NCI-H748 treated with DMSO at 0.1 percent for 48 hours (cell line): Measurements from ENCODE around the gene DAGLA.

Experiments
- DNase-seq: peaks from one replicate; lab custom pipeline; 2025; lab: John Stamatoyannopoulos, UW

DAGLA gene

GRCh38 chr11:61728940-61729219 is 48.7 kb downstream of the DAGLA start:
- no peak for DNase-seq

GRCh38 chr11:61730240-61730994 is 50.2 kb downstream of the DAGLA start:
- DNase-seq, result peak; percentile 39

- no peak for DNase-seq
Measured at GRCh38 chr11:61731211-61731951, 51.2 kb downstream of the DAGLA start.

GRCh38 chr11:61731952-61732675 is 51.9 kb downstream of the DAGLA start:
- no peak for DNase-seq

GRCh38 chr11:61732705-61733104 is 52.5 kb downstream of the DAGLA start:
- DNase-seq, result no peak

GRCh38 chr11:61733120-61733978 is 53.2 kb downstream of the DAGLA start:
- peak; percentile 57 for DNase-seq

- DNase-seq, result no peak
Measured at GRCh38 chr11:61734767-61735166, 54.6 kb downstream of the DAGLA start.

GRCh38 chr11:61735391-61735790 is 55.2 kb downstream of the DAGLA start:
- no peak for DNase-seq

- DNase-seq, result no peak
Measured at GRCh38 chr11:61736310-61736709, 56.1 kb downstream of the DAGLA start.

- no peak for DNase-seq
Measured at GRCh38 chr11:61737131-61737530, 56.9 kb downstream of the DAGLA start.

GRCh38 chr11:61737636-61738386 is 57.6 kb downstream of the DAGLA start:
- DNase-seq, result no peak

- DNase-seq, result no peak
Measured at GRCh38 chr11:61738776-61739175, 58.6 kb downstream of the DAGLA start.

GRCh38 chr11:61739413-61739812 is 59.2 kb downstream of the DAGLA start:
- no peak for DNase-seq

GRCh38 chr11:61739966-61740365 is 59.8 kb downstream of the DAGLA start:
- no peak for DNase-seq

- DNase-seq, result no peak
Measured at GRCh38 chr11:61742391-61742790, 62.2 kb downstream of the DAGLA start.

GRCh38 chr11:61743486-61744095 is 63.4 kb downstream of the DAGLA start:
- no peak for DNase-seq

- DNase-seq, result no peak
Measured at GRCh38 chr11:61744181-61744580, 64.0 kb downstream of the DAGLA start.

- DNase-seq, result no peak
Measured at GRCh38 chr11:61744609-61745156, 64.5 kb downstream of the DAGLA start.

- DNase-seq, result no peak
Measured at GRCh38 chr11:61745781-61746441, 65.7 kb downstream of the DAGLA start.
